ENCODE data around the gene COLEC11.

DNA sequence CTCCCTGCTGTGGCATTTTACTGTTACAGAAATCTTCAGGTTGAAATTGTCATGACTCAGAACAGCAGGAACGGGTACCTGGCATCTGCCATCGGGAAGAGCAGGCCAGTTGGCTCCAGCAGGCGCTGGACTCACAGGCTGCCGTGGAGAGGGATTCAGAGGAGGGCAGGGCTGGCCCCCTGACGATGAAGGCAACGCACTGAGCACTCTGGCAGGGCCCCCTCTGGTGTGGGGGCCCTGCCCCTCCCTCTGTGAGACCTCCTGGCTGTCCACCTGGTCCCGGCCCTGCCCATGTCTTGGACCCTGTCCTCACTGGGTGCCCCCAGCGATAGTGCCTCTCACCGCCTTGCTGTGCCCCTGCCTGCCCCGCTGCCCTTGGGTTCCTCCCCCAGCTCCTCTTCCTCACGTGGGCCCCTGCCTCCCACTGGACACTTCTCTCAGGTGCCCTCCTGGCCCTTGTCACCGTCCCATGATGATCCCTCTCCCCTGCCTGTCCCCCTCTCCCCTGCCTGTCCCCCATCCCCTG, 39.7 kb downstream of the COLEC11 start:
- no peak for TF ChIP-seq ZNF878 (CRISPR knock-in tag; IDR thresholded peaks at IDR 0.05)
- TF ChIP-seq, protein P1, sequence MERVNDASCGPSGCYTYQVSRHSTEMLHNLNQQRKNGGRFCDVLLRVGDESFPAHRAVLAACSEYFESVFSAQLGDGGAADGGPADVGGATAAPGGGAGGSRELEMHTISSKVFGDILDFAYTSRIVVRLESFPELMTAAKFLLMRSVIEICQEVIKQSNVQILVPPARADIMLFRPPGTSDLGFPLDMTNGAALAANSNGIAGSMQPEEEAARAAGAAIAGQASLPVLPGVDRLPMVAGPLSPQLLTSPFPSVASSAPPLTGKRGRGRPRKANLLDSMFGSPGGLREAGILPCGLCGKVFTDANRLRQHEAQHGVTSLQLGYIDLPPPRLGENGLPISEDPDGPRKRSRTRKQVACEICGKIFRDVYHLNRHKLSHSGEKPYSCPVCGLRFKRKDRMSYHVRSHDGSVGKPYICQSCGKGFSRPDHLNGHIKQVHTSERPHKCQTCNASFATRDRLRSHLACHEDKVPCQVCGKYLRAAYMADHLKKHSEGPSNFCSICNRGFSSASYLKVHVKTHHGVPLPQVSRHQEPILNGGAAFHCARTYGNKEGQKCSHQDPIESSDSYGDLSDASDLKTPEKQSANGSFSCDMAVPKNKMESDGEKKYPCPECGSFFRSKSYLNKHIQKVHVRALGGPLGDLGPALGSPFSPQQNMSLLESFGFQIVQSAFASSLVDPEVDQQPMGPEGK (CRISPR knock-in tag; IDR thresholded peaks at IDR 0.05): no peak
- TF ChIP-seq, protein P2, sequence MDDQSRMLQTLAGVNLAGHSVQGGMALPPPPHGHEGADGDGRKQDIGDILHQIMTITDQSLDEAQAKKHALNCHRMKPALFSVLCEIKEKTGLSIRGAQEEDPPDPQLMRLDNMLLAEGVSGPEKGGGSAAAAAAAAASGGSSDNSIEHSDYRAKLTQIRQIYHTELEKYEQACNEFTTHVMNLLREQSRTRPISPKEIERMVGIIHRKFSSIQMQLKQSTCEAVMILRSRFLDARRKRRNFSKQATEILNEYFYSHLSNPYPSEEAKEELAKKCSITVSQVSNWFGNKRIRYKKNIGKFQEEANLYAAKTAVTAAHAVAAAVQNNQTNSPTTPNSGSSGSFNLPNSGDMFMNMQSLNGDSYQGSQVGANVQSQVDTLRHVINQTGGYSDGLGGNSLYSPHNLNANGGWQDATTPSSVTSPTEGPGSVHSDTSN (CRISPR knock-in tag; IDR thresholded peaks at IDR 0.05; ENCODE audit: borderline replicate concordance): no peak
